Activated CD8-positive, alpha-beta memory T cell treated with anti-CD3 and anti-CD28 coated beads for 48 hours (primary cell): ENCODE measurements around the gene RFX4.

Experiments
- DNase-seq, 3 experiments: peaks; one replicate each; pipeline ENCODE4 v3.0.0-alpha.2; 2020; ENCODE audit warnings: low read depth in 2 of 3, low spot score in 2 of 3

Gene RFX4

DNA sequence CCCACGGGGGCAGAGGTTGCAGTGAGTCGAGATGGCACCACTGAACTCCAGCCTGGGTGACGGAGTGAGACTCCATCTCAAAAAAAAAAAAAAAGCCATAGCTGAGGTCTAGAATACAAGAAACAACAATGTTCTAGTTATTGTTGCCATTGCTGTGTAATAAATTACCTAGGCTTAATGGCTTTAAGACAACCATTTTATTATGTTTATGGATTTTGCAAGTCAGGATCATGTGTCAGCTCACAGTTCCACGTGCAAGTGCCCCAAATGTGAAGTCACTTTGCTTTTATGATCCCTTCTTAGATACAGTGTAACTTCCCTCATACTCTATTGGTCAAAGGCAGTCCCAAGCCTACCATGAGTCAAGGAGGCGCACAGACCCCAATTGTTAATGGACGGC, 142.1 kb downstream of the RFX4 start:
- no peak for DNase-seq

DNA sequence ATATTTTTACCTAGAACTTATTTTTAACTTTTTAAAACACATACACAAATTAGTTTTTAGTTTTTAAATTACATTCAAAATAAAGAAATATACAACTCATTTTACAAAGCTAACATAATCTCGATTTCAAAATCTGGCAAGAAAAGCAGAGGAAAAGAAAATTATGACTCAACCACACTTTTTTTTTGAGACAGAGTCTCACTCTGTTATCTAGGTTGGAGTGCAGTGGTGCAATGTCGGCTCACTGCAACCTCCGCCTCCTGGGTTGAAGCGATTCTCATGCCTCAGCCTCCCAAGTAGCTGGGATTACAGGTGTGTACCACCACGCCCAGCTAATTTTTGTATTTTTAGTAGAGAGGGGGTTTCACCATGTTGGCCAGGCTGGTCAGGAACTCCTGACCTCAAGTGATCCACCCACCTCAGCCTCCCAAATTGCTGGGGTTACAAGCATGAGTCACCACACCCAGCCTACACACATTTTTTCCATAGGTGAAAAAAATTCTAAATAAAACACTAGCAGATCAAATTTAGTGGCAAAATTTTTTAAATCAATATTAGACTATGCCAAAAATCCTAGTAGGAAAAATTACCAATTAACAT, 143.9 kb downstream of the RFX4 start:
- DNase-seq: peak in 1 of 3 experiments; percentile 16

DNA sequence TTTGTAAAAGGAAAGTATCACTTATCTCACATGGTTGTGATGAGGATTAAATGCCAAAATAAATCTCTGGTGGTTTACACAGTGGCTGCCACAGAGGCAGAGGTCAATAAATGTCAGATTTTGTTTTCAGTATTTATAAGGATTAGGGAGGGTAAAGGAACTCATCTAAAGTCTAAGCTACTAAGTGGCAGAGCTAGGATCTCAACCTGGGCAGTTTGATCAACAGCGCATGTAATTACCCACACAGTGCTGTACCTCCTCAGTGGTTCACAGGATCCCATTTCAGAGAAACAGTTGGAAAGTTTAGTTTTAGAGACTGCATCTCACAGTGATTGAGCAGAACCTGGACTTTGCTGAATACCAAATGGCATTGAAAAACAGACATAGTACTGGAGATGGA, 146.8 kb downstream of the RFX4 start:
- DNase-seq: no peak

DNA sequence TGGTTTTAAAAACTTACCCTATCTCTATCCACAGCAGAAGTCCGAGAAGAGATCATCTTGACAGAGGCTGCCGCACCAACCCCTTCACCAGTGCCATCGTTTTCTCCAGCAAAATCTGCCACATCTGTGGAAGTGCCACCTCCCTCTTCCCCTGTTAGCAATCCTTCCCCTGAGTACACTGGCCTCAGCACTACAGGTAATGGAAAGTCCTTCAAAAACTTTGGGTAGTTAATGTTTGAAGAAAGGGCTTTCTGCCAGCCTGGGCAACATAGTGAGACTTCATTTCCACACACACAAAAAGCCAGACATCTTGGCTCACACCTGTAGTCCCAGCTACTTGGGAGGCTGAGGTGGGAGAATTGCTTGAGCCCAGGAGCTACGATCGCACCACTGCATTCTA, 150.1 kb downstream of the RFX4 start:
- no peak for DNase-seq

DNA sequence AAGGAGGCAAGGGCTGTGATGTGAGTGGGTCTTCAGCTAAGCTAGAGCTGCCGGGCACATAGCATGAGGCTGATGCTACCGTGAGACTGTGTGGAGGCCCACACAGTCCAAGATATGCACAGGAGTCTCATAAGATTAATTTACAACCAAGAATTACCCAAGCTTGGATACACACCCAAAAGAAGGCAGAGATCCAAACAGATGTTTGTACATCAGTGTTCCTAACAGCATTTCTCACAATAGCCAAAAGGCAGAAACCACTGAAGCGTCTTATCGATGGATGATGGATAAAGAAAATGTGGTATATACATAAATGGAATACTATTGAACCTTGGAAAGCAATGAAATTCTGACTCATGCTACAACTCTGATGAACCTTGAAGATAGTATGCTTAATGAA, 150.9 kb downstream of the RFX4 start:
- no peak for DNase-seq

DNA sequence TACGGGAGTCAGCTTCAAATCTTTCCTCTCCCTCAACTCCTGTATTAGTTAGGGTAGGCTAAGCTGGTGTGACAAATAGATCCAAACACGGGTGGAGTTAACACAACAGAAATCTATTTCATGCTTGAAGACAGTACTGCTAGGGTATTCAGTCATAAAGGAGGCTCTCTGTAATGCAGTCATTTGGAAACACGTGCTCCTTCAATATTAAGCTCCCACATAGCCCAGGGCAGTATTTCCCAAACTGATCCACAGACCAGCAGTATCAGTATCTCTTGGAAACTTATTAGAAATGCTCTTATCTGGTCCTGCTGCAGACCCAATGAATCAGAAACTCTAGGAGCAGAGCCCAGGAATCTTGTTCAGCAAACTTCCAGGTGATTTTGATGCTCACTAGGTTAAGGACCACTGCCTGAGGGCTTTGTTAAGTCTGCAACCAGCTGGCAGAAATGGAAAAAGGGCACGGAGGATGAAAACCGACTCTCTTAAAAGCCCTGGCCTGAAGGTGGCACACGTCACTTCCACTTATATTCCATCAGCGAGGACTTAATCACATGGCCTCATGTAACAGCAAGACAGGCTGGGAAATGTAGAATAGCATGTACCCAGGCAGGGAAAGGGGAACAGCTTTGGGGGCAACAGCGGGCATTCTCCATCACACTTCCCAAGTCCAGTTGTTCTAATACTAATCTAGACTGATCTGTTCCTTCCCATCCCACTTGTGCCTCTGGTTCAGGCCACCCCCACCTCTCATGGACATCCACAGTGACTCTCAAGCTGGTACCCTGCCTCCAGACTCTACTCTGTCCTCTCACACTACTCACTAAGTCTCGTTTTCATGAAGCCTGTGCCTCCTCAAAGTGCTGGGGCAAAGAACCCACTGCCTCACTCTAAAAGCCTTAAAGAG, 153.5 kb downstream of the RFX4 start:
- no peak for DNase-seq

DNA sequence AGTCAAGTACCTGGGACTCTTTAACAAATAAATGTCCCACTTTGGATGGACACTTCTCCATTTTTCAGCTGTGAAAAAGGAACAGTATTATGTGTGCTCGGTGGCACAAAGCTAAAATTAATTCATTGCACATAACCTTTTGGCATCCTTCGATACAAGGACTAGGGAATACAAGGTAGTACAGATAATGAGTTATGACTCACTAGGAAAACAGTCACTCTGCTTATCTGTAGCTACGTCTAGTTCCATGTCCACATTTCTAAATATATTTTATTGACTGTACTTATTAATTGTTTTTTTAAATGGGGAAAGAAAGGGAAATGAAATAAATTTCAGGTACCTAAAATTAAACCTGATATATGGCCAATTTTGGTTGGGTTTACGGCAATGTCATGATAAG, 156.5 kb downstream of the RFX4 start:
- no peak for DNase-seq

DNA sequence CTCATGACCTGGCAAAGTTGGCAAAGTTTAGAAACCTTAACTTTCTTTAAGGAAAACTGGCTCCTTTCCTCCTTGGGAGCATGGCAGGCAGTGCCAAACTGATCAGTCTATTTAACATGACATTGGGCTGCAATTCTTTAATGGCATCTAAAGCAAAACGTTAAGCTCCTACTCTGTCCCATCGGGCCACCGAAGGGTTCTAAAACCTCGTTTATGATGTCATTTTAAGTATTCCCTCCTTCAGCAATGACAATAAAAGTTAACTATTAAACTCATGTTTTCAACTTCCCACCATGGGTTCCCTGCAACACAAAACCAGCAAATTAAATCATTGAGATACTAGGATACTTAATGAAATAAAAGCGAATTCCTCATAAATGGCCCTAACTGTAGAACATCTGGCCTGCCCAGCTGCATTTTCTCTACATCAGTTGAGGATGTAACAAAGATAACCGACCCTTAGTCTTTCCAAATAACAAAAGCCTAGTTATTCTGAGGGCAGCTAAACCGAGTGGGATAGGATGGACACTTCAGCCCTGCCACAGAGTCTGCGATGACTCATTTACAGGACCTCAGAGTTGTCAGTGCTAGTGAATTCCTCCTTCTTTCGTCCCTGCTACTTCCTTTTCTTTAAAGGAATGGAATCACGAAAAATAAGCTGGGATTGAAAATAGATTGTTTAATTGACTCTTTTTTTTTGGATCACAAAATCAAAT, 157.2 kb downstream of the RFX4 start:
- no peak for DNase-seq

DNA sequence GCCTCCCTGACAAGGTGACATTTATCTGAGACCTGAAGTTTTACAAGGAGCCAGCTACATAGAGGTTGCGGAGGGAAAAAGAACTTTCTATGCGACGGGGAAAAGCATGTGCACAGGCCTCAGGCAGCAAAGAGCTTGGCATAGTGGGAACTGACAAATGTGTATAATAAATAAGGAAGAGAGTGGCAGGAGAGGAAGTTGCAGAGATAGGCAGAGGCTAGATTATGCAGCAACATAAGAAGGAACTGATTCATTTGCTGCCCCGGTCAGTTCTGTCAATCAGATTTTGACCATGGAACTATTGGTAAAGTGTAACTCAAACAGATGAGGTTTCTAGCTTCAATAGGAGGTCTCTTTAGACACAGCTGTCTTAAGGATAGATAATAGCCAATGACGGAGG, 158.0 kb downstream of the RFX4 start:
- DNase-seq: no peak

DNA sequence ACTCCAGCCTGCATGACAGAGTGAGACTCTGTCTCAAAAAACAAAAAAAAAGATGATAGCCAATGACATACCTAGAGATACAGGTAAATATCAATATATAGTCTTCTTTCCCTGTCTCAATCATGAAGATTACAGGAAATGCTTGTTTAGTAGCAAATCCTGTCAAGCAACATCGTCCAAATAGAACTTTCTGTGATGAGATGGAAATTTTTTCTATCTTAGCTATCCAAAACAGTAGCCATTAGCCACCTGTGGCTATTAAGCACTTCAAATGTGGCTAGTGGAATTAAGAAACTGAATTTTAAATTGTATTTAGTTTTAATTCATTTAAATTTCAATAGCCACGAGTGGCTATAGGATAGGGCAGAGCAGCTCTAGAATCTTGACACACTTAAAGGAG, 158.4 kb downstream of the RFX4 start:
- DNase-seq: no peak

DNA sequence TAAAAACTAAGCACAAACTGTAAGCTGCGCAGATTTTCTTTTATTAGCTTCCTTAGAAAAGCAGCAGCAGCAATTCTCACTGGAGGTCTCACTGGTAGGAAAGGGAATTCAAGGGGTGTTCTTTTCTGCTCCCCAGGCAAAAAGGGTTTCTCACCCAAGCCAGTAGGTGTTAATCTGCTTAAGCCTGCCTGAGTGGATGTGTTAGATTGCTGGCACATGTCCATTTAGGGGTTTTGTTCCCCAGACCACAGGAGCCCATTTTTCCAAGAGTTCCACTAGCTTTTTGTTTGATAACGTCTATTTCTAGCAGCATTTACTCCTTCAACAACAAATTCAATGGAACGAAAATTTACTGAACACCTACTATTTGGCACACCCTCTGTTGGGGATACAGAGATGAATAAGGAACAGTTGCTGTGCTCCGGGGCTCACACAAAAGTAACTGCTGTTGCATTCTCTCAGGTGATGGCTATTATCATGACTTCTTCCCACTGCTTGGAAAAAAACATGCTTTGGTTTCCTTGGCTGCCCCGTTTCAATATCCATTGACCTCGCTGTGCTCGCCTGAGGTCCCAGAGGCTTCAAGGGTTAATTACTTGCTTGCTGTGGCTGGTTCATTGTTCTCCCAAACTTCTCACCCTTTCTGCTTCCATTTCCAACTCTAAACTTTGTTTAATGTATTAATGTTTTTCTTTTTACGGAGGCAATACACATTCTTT, 160.6 kb downstream of the RFX4 start:
- no peak for DNase-seq

DNA sequence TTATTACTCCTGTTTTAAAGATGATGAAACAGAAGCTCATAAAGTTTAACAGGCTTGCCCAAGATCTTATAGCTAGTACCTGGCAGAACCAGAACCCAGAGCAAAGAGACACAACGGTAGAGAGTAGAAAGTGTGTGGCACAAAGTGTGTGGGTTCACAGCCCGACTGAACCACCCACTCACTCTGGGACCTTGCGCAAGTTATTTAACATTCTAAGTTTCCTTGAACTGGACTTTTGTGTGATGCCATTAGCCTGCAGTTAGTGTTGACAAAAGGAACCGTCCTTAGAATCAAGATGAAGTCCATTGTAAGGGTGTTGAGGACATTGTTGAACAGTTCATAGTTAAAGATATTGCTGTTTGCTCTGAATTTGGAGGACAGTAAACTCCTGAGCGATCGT, 161.8 kb downstream of the RFX4 start:
- DNase-seq: no peak

DNA sequence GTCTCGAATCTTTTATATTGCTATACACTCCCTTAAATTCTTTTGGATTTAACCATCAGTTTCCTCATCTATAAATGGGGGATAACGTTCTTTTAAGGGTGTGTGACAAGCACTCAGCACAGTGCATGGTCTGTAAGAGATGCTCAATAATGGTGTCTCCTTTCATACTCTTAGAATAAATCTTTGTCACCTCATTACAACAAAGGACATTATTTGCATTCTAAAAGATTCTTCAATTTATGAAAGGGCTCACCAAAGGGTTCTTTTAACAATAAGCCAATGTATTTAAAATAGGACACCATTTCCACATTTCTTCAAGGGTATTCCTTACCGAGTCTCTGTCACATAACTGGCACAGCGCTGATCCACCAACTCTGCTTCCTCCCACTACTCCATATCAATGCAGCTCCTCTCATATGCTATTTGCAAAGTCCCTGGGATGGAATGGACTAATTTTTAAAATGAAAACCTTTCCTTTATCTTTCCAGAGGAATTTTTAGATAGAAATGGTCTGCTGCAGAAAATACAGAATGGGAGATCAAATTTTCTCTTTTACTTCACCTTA, 162.5 kb downstream of the RFX4 start:
- no peak for DNase-seq

DNA sequence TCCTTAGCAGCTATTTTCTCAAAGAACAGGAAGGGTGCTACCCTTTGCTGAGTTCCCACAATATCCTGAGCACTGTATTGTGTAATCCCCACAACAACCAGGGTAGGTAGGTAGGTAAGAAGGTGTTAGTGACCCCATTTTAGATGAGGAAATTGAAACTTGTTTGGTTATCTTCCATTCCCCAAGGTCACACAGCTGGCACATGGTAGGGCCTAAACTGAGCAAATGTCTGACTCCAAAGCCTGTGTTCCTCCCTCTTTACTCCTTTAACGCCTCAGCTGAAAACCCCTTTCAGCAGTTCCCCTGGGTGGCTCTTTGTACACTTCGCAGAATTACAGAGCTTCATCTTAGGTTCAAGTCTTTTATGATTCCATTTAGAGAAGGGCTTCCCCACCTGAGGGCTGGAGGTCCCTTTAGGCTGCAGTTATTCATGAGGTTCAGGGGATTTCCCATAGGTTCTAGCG, 165.2 kb downstream of the RFX4 start:
- no peak for DNase-seq

DNA sequence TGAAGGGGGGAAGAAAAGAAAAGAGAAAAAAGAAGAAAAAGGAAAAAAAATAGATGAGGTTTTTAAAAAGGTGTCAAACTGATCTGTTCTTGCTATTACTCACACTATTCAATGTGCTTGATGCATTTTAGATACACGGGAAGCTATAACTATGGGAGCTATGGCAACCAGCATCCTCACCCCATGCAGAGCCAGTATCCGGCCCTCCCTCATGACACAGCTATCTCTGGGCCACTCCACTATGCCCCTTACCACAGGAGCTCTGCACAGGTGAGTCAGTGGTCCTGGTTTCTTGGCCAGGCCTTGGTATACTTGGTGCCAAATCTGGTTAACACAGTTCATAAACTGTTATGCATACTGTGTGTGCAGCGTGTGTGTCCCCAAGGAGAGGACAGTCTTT, 167.7 kb downstream of the RFX4 start:
- no peak for DNase-seq

DNA sequence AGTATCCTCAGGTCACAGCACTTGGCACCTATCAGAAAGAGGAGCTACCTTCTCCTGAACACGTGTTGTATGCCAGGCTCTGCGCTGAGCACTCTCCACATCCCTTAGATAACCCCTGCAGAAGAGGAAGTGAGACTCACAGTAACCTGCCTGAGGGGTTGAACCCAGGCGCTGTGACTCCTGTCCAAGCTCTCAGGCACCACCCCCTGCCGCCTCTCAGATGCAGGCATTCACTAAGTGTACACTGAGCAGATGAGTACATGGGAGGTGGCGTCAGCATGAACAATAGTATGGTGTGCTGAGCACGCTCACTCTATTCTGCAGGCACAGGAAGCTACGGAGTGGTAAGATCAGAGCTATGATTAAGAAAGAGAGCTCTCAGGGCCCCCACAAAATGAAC, 170.7 kb downstream of the RFX4 start:
- peak in 1 of 3 experiments; percentile 34 for DNase-seq

DNA sequence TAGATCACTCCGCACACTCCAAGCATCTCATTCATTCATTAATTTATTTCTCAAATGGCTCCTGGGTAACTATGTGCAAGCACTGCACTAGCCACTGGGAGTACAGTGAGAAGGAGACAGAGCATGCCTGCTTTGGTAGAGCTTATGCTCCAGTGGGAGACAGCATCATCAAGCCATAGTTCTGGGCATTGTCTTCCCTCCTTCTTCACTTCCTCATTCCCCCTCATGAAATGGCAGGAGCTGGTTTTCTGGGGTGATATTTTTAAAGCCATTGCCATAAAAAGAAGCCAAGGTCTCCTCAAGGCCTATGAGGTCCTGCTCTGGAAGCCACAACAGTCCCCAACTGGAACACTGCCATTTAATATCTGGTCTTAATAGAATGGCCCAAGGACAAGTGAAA, 171.5 kb downstream of the RFX4 start:
- no peak for DNase-seq

DNA sequence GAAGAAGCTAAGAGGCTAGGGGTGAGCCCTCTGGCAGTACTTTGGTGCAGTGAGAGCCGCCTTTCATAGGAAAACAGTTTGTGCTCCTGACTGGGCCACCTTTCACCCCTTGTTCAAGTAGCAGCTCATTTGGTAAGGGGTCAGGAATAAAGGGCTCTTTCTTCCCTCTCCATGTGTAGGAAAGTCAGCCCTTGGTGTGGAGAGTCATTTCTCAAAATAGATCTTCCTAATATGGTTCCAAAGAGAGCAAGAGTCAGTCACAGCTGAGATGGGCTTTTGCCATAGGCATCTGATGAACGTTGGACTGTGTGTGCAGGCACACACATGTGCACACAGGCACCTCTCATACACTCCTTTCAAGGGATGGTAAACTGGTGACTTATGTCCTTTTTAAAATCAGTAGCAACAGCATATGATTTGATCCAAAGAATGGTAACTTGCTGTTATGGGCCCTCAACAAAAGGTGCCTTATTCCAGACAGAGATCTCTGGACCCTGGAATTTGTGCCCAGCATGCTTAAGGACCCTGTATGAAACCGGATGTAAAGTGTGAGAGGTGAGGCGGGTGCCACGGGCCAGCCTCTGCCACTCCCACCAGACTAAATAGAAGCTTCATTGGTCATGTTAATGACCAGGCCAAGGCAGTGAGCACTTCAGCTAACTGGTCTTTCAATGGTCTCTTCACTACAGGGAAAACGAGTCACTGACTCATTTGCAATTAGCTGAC, 175.0 kb downstream of the RFX4 start:
- DNase-seq: no peak

DNA sequence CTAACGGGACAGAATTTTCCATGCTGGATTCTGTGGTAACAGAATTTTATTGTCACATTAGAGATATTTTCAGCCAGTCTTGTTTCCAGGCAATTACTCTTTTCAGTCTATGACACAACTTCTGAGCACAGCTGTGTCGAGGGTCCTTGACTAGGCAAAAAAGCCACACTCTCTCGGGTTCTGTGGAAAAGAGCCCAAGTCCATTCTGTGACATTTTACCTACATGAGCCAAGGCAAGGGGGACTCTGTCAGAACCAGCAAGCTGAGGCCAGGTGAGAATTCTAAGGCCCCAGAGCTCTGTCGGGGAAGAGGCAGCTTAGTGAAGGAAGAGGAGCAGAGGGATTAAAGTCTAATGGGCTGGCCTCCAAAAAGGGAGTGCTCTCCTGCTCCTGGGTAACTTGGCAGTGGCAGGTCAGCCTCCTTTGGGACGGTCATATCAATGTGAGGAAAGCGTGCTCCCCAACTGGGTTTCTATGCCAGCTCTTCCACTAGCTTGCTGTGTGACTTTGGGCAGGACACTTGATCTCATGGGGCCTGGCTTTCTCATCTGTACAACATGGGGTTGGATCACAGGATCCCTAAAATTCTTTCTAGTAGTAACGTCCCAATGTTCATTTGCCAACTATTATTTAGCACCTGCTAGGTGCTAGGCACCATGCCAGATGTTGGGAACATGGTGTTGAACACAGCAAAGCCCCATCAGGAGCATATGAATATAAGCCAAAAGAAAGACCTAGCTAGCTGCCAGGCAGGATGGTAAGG, 175.7 kb downstream of the RFX4 start:
- no peak for DNase-seq
